Right lobe of liver (tissue), 6 donors: ENCODE measurements around the gene SEMA3C. TPM values are rescaled to one million over a fixed set of nuclear protein-coding genes. Genes with fewer than 3 reads are reported as not detected.

ENCODE experiments used
- ATAC-seq, 4 donors: fragments of 200-7000 bp; cut with Tn5 transposase; one replicate each; pipeline ENCODE4 v1.9.1; 2020; ENCODE audit warnings: mild to moderate bottlenecking in 4 of 4, moderate library complexity in 4 of 4
- DNase-seq, 3 donors: peaks; one replicate each; pipeline ENCODE4 v3.0.0-alpha.2; 2020
- H3K27ac ChIP-seq, 3 donors: fragments of 200-600 bp; one replicate each; pipeline ENCODE4 v1.8.0; 2022
- H3K27me3 ChIP-seq, 2 donors: fragments of 200-600 bp; one replicate each; pipeline ENCODE4 v1.8.0; 2022
- H3K36me3 ChIP-seq, 4 donors: fragments of 200-600 bp; sonication (generic) in 1 of 4; one replicate each; pipeline versions ENCODE4 v1.5.1 to v1.8.0; 2017 to 2022; ENCODE audit warnings: control low read depth in 1 of 4
- H3K4me1 ChIP-seq, 4 donors: fragments of 200-600 bp; sonication (generic) in 1 of 4; one replicate each; pipeline versions ENCODE4 v1.5.1 to v1.8.0; 2017 to 2022; ENCODE audit warnings: control low read depth in 1 of 4
- H3K4me3 ChIP-seq, 3 donors: fragments of 200-600 bp; one replicate each; pipeline ENCODE4 v1.8.0; 2022
- H3K9me3 ChIP-seq, 4 donors: fragments of 200-600 bp; sonication (generic) in 1 of 4; one replicate each; pipeline versions ENCODE4 v1.5.1 to v1.8.0; 2017 to 2022; ENCODE audit warnings: control low read depth in 1 of 4
- POLR2A ChIP-seq: fragments of 450-650 bp; IDR thresholded peaks from one replicate; pipeline ENCODE4 v1.6.1; 2017; ENCODE audit warnings: antibody characterized with exemption, mild to moderate bottlenecking
- WGBS: methylation state at CpG from one replicate; pipeline ENCODE4 v1.1.6; 2018; ENCODE audit warnings: low coverage, low lambda C conversion rate; ENCODE audit not compliant: insufficient coverage; ENCODE audit errors: missing lambda C conversion rate; 5-methylcytosine and 5-hydroxymethylcytosine counted together
- intact Hi-C, 2 donors: fragments of 100-400 bp; cut with DNase I; formaldehyde crosslinking; loops; one replicate each; pipeline versions ENCODE4 v1.11.2 to v1.14.1; 2022
- total RNA-seq, 6 experiments: library from RNA; depleted of rRNA in 2 of 6; stranded (reverse); fragments of >200 nt in 2 of 6; fragmentation: NEBNext Ultra II Directional in 3 of 6; extraction: Animal tissue kit (Norgen Biotek cat#: 25700) in 3 of 6; gene quantifications; one replicate each; pipeline versions ENCODE4 v1.1.0 to v1.2.4, GENCODE V29; 2016 to 2023
- TF ChIP-seq, protein P1 (sequence below), 4 donors: fragments of 200-600 bp in 3 of 4; fragments of 450-650 bp in 1 of 4; IDR thresholded peaks; one replicate each; pipeline versions ENCODE4 v1.5.1 to v1.8.0; 2016 to 2022; ENCODE audit warnings: antibody characterized with exemption in 4 of 4, mild to moderate bottlenecking in 2 of 4
- donor health status: DM: no; HTN: yes; CAD: no.
- donor health status: DM: no; HTN: no; CAD: no.
- donor health status: DM: no; HTN: no; CAD: no.
- donor health status: DM: no; HTN: yes; CAD: no.
- donor health status: DM: no; HTN: yes; CAD: no.

The SEMA3C gene
- total RNA-seq, 6 experiments from 2014 or later, result 0.23 to 1.3 (median 0.53) TPM

DNA sequence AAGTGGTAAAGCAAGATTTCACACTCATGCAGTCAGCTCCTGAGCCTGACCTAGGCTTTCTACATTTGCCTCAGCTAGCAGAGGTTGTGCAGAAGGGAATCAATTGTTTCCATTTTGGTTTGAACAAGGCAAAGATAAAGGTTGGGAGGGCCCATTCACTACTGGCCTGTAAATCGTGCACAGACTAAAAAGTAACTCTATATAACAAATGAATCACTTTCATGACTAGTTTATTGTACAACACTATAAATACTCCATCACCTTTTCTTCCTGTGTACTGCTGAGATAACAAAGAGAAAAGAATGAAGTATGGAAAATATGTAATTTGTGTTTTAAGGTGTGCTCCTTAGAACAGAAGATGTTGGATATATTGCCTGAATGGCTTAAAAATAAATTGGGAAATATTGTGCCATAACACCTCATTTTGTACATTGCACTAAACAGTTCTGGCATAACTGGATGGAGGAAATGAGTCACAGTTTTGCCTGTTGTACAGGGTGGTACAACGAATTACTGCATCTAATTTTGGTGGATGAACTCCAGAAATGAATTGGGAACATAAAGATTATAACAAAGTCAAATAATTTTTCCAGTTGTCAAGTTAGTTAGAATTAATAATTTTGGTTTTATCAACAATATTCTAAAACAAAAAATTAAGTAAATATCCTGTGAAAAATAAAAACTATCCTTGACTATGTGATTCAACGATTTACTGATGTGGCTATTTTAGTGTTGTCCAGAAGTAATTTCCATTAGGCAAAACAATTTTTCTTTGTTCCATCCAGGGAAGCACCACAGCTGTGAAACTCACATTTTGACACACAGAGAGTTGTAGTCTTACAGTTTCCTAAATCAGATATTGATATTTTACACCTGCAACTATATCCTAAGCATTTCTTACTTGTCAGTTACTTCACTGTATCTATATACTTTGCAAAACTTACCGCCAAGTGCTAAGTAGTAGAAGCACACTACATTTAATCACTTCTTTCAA is 18.0 kb downstream of the SEMA3C start:
- no peaks in the 10 kb centered on the region for H3K4me1 ChIP-seq
- no peaks in the 10 kb centered on the region for H3K36me3 ChIP-seq
- 46% methylated on average over 4 of the region's 4 CpGs for WGBS
- no peak for DNase-seq
- H3K9me3 ChIP-seq, result no peaks in the 10 kb centered on the region
- intact Hi-C loops, result no loop called here
- no peak overlapping the region for H3K4me3 ChIP-seq
- H3K27me3 ChIP-seq, result no peaks in the 10 kb centered on the region
- ATAC-seq, result no peak
- no peak overlapping the region for H3K27ac ChIP-seq
- TF ChIP-seq POLR2A, result no peak
- TF ChIP-seq, protein P1, sequence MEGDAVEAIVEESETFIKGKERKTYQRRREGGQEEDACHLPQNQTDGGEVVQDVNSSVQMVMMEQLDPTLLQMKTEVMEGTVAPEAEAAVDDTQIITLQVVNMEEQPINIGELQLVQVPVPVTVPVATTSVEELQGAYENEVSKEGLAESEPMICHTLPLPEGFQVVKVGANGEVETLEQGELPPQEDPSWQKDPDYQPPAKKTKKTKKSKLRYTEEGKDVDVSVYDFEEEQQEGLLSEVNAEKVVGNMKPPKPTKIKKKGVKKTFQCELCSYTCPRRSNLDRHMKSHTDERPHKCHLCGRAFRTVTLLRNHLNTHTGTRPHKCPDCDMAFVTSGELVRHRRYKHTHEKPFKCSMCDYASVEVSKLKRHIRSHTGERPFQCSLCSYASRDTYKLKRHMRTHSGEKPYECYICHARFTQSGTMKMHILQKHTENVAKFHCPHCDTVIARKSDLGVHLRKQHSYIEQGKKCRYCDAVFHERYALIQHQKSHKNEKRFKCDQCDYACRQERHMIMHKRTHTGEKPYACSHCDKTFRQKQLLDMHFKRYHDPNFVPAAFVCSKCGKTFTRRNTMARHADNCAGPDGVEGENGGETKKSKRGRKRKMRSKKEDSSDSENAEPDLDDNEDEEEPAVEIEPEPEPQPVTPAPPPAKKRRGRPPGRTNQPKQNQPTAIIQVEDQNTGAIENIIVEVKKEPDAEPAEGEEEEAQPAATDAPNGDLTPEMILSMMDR (IDR thresholded peaks at IDR 0.05), result no peak

DNA sequence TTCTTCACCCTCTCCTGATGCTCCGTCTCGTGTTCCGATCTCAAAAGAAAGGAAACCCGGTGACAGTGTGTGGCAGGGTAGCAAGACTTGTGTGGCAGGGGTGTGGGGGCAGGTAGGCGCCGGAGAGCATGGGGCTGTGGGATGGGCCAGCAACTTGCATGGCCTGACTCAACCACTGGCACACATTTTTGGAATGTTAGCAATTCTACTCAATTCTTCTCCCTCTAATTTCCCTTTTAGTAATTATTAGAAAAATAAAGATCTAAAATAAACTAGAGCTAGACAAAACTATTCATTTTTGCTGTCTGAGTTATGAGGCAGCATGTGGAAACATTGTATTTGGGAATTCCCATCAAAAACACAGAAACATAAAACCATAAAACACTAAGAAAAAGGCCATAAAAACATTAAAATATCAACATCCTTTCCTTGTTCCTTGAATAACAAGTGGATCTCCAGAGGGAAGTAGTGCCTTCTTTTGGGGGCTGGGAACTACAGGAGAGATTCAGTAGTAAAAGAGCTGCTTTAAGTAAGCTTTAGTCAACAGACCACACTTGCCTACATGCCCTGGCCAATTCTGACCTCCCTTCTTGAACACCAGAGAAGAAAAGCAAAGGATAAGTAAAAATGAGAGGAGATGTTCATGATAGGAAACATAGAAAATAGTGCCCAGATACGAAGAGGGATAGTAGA is 21.8 kb downstream of the SEMA3C start:
- WGBS, result 60% methylated on average over 7 of the region's 7 CpGs
- TF ChIP-seq POLR2A, result no peak
- TF ChIP-seq, protein P1 (IDR thresholded peaks at IDR 0.05), result no peak
- DNase-seq (no peak), ATAC-seq (no peak)
- Histone ChIP-seq H3K27ac (no peak overlapping the region), H3K4me3 (no peak overlapping the region), H3K9me3 (no peaks in the 10 kb centered on the region), H3K4me1 (no peaks in the 10 kb centered on the region), H3K36me3 (no peaks in the 10 kb centered on the region), H3K27me3 (no peaks in the 10 kb centered on the region)
- intact Hi-C loops, result no loop called here

DNA sequence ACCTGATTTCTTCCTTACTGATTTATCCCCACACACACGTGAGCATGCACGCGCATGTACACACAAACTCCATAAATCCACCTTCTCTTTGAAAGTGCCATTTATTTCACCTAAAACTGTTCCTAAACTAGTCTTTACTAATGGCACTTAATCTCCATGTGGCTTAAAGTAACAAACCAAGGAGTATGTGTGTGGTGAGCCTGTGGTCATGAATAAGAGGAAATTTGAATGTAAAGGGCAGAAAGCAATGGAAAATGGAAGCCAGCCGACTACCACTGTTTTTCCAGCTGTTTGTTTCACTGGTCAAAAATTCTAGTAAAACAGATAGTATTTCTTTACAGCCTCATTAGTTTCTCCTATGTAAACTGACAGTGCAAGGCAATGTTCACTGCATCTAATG is 23.8 kb downstream of the SEMA3C start:
- 79% methylated on average over 4 of the region's 4 CpGs for whole genome bisulfite sequencing
- DNase-seq (no peak), ATAC-seq (no peak)
- H3K36me3 ChIP-seq, result no peaks in the 10 kb centered on the region
- H3K27me3 ChIP-seq, result no peaks in the 10 kb centered on the region
- TF ChIP-seq, protein P1 (IDR thresholded peaks at IDR 0.05), result no peak
- TF ChIP-seq POLR2A, result no peak
- no peak overlapping the region for H3K4me3 ChIP-seq
- no peaks in the 10 kb centered on the region for H3K4me1 ChIP-seq
- H3K9me3 ChIP-seq, result no peaks in the 10 kb centered on the region
- H3K27ac ChIP-seq, result no peak overlapping the region
- intact Hi-C loops, result no loop called here

DNA sequence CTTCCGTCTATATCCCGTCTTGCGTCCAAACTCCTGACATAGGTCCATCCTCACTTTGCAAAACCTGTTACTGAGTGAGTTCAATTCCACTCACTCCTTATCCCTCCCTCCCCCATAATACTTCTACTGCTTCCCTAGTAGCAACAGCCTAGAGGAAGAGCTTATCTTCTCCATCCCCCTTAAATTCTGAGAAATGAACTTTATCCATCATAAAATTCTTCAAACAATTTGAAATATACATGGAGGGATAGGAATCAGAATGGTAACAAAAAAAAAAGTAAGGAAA is 27.6 kb downstream of the SEMA3C start:
- intact Hi-C loops, result no loop called here
- no peak overlapping the region for H3K27ac ChIP-seq

More for the DNA sequence above, 27.6 kb downstream of the SEMA3C start:
- no peak for TF ChIP-seq POLR2A
- TF ChIP-seq, protein P1 (IDR thresholded peaks at IDR 0.05), result no peak
- Histone ChIP-seq H3K9me3 (no peaks in the 10 kb centered on the region), H3K36me3 (no peaks in the 10 kb centered on the region), H3K4me1 (no peaks in the 10 kb centered on the region), H3K27me3 (no peaks in the 10 kb centered on the region), H3K4me3 (no peak overlapping the region)
- no peak for ATAC-seq
- WGBS, result 90% methylated on average over 3 of the region's 3 CpGs
- no peak for DNase-seq
